ENCODE data around the gene HAND2. TPM values are rescaled to one million over a fixed set of nuclear protein-coding genes. Genes with fewer than 3 reads are reported as not detected.
A peak's percentile ranks its signal among the peaks of the same experiment; 100 is the strongest.

Gene HAND2
- total and polyA plus RNA-seq, 2 of the 13 experiments (the other 11 are each of a cell fraction or from before 2014, with no cell fraction given), result not detected

DNA sequence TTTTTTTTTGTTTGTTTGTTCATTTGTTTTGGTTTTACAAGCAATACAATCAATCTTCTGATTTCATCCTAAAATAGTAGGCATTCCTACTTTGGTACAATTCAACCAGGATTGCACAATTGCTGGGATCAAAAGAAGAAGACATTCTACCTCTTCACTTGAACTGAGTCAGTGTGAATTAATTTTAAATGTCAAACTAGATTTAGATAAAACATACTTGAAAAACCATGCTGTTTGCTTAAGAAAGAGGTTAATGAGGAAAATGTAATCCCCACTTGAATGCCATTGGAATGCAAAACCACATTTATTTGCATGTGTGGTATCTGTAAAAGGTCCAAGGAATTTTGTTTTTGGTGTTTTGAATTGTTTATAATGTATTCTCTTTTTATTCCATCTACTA is 40.5 kb downstream of the HAND2 start:
- Histone ChIP-seq H3K79me2 (ENCODE audit: insufficient read depth, low read length) (no peaks in the 10 kb centered on the region), H3K9me3 (ENCODE audit: low read length) (no peaks in the 10 kb centered on the region), H4K20me1 (ENCODE audit: insufficient read depth, low read length) (no peaks in the 10 kb centered on the region), H3K9ac (ENCODE audit: insufficient read depth, low read depth, low read length) (no peak overlapping the region), H3K4me1 (ENCODE audit: insufficient read depth, low read length) (peaks cover 27% of the 10 kb centered on the region), H3K4me2 (ENCODE audit: low read depth, low read length) (no peak overlapping the region), H3K36me3 (replicated peaks in 1 of 2; ENCODE audit: control insufficient read depth in 1 of 2, insufficient read depth in 2 of 2, low read length in 2 of 2) (no peaks in the 10 kb centered on the region), H3K27ac (ENCODE audit: extremely low read length, insufficient read depth, low read length) (no peak overlapping the region), H3K4me3 (replicated peaks in 1 of 3; ENCODE audit: insufficient read depth in 1 of 3, low read depth in 2 of 3, low read length in 3 of 3) (no peak overlapping the region), H3K27me3 (ENCODE audit: control insufficient read depth in 1 of 2, insufficient read depth in 2 of 2, low read length in 2 of 2) (peaks cover 0 to under 1% of the 10 kb centered on the region in 2 experiments; a peak in 2 of 5 replicates), H2AFZ (ENCODE audit: low read length) (no peak overlapping the region)
- intact Hi-C loops (cut with micrococcal nuclease; ENCODE audit: unreplicated experiment) (no loop called here), in situ Hi-C loops (cut with HindIII; ENCODE audit: extremely low pct_ligation_motif_present, low pct_unique_long_range_greater_than_20kb) (no loop called here)
- BruUV-seq (replicated peaks), result no TSS peak
- ChIA-PET POLR2A (no interaction called here), CTCF (ENCODE audit: low intra/inter-chr PET ratio, low total read pairs) (no interaction called here)
- ATAC-seq (no peak), FAIRE-seq (no peak), DNase-seq (ENCODE audit: low spot score) (no peak)
- peak; percentile 15; the same call in 1 of the 2 replicates for TF ChIP-seq CEBPB (IDR thresholded peaks at IDR 0.05; ENCODE audit: borderline replicate concordance, low read depth, low read length)
- no peak for TF ChIP-seq ZNF788 (CRISPR knock-in tag; IDR thresholded peaks at IDR 0.05; ENCODE audit: borderline replicate concordance)

GRCh38 chr4:173488656-173489055 is 41.4 kb downstream of the HAND2 start:
- H3K36me3 ChIP-seq (replicated peaks in 1 of 2; ENCODE audit: control insufficient read depth in 1 of 2, insufficient read depth in 2 of 2, low read length in 2 of 2), result no peaks in the 10 kb centered on the region
- H3K4me2 ChIP-seq (ENCODE audit: low read depth, low read length), result no peak overlapping the region
- CTCF ChIA-PET (ENCODE audit: low intra/inter-chr PET ratio, low total read pairs), result no interaction called here
- no peak overlapping the region for H3K27ac ChIP-seq (ENCODE audit: extremely low read length, insufficient read depth, low read length)
- ATAC-seq (no peak), FAIRE-seq (no peak), DNase-seq (ENCODE audit: low spot score) (no peak)
- H3K79me2 ChIP-seq (ENCODE audit: insufficient read depth, low read length), result no peaks in the 10 kb centered on the region
- in situ Hi-C loops (cut with HindIII; ENCODE audit: extremely low pct_ligation_motif_present, low pct_unique_long_range_greater_than_20kb) (no loop called here), intact Hi-C loops (cut with micrococcal nuclease; ENCODE audit: unreplicated experiment) (no loop called here)
- WGBS (ENCODE audit: low lambda C conversion rate), result 0% methylated on average over 1 of the region's 1 CpG
- POLR2A ChIA-PET, result no interaction called here
- H3K4me1 ChIP-seq (ENCODE audit: insufficient read depth, low read length), result peaks cover 20% of the 10 kb centered on the region
- H3K4me3 ChIP-seq (replicated peaks in 1 of 3; ENCODE audit: insufficient read depth in 1 of 3, low read depth in 2 of 3, low read length in 3 of 3), result no peak overlapping the region
- no TSS peak for BruUV-seq (replicated peaks)
- H3K9ac ChIP-seq (ENCODE audit: insufficient read depth, low read depth, low read length), result no peak overlapping the region
- no peak overlapping the region for H2AFZ ChIP-seq (ENCODE audit: low read length)
- H3K27me3 ChIP-seq (ENCODE audit: control insufficient read depth in 1 of 2, insufficient read depth in 2 of 2, low read length in 2 of 2), result no peaks in the 10 kb centered on the region; a peak in 1 of 5 replicates
- H3K9me3 ChIP-seq (ENCODE audit: low read length), result no peaks in the 10 kb centered on the region
- H4K20me1 ChIP-seq (ENCODE audit: insufficient read depth, low read length), result no peaks in the 10 kb centered on the region
- TF ChIP-seq ZNF816 (CRISPR knock-in tag; IDR thresholded peaks at IDR 0.05; ENCODE audit: borderline replicate concordance), result no peak
- no peak for TF ChIP-seq CBFB (CRISPR knock-in tag; IDR thresholded peaks at IDR 0.05)
- TF ChIP-seq TMF1 (CRISPR knock-in tag; IDR thresholded peaks at IDR 0.05; ENCODE audit: low read depth), result no peak
- no peak for TF ChIP-seq RARA (CRISPR knock-in tag; IDR thresholded peaks at IDR 0.05)
- TF ChIP-seq SP2 (CRISPR knock-in tag; IDR thresholded peaks at IDR 0.05), result no peak
- no peak for TF ChIP-seq ZNF225 (CRISPR knock-in tag; IDR thresholded peaks at IDR 0.05)
- TF ChIP-seq, protein P1, sequence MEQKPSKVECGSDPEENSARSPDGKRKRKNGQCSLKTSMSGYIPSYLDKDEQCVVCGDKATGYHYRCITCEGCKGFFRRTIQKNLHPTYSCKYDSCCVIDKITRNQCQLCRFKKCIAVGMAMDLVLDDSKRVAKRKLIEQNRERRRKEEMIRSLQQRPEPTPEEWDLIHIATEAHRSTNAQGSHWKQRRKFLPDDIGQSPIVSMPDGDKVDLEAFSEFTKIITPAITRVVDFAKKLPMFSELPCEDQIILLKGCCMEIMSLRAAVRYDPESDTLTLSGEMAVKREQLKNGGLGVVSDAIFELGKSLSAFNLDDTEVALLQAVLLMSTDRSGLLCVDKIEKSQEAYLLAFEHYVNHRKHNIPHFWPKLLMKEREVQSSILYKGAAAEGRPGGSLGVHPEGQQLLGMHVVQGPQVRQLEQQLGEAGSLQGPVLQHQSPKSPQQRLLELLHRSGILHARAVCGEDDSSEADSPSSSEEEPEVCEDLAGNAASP (CRISPR knock-in tag; IDR thresholded peaks at IDR 0.05; ENCODE audit: borderline replicate concordance), result no peak
- no peak for TF ChIP-seq ZFP41 (CRISPR knock-in tag; IDR thresholded peaks at IDR 0.05; ENCODE audit: borderline replicate concordance)
- no peak for TF ChIP-seq MED8 (CRISPR knock-in tag; IDR thresholded peaks at IDR 0.05; ENCODE audit: insufficient replicate concordance)
- TF ChIP-seq NPAS2 (CRISPR knock-in tag; IDR thresholded peaks at IDR 0.05; ENCODE audit: borderline replicate concordance), result no peak
- TF ChIP-seq POLR2A (IDR thresholded peaks at IDR 0.05; ENCODE audit: insufficient read depth in 1 of 2, low read depth in 2 of 2, low read length in 2 of 2), result no peak
- TF ChIP-seq ZNF20 (CRISPR knock-in tag; IDR thresholded peaks at IDR 0.05), result no peak
- no peak for TF ChIP-seq EEA1 (CRISPR knock-in tag; IDR thresholded peaks at IDR 0.05; ENCODE audit: borderline replicate concordance)
- TF ChIP-seq POLR2AphosphoS2 (IDR thresholded peaks at IDR 0.05; ENCODE audit: low read depth, low read length), result no peak
